H1 (cell line): ENCODE results near the gene NKD2. TPM values are rescaled to one million over a fixed set of nuclear protein-coding genes. Genes with fewer than 3 reads are reported as not detected.

Experiments
- GABPA ChIP-seq: IDR thresholded peaks from 2 replicates; pipeline ENCODE4 v1.6.1; 2011; ENCODE audit warnings: mild to moderate bottlenecking, low read length, moderate library complexity, borderline replicate concordance; ENCODE audit not compliant: insufficient read depth
- POLR2AphosphoS5 ChIP-seq: IDR thresholded peaks from 2 replicates; pipeline ENCODE4 v1.6.1; 2011; ENCODE audit warnings: low read depth, low read length
- SIN3A ChIP-seq, 2 experiments: IDR thresholded peaks in 1 of 2; conservative IDR thresholded peaks in 1 of 2; 2 replicates each; pipeline ENCODE4 v1.6.1; 2011 to 2012; ENCODE audit warnings: low read length in 2 of 2, improper control_type of control experiment in 1 of 2, low read depth in 1 of 2, mild to moderate bottlenecking in 1 of 2
- polyA plus RNA-seq, 7 experiments: library from polyadenylated mRNA; depleted of rRNA in 3 of 7; stranded (reverse) in 5 of 7; unstranded in 2 of 7; fragments of >200 nt in 5 of 7; fragments of 200-250 nt in 2 of 7; gene quantifications; 1 replicate in 5 of 7; 2 replicates in 1 of 7; 4 replicates in 1 of 7; pipeline versions ENCODE4 v1.2.1 to v1.2.3, GENCODE V29; 2011 to 2013; ENCODE audit warnings: missing spikeins in 2 of 7, mixed read lengths in 2 of 7
- total RNA-seq: library from RNA; stranded (reverse); fragmentation: NEBNext Ultra II Directional; extraction: Animal tissue kit (Norgen Biotek cat#: 25700); gene quantifications from 2 replicates; pipeline ENCODE4 v1.2.1, GENCODE V29; 2021

NKD2 gene
- total and polyA plus RNA-seq, 2 of the 8 experiments (the other 6 are each of a cell fraction or from before 2014, with no cell fraction given), result 5.5 to 7.9 TPM

- TF ChIP-seq SIN3A (conservative IDR thresholded peaks at IDR 0.05 in 1 of 2, IDR thresholded peaks at IDR 0.05 in 1 of 2; ENCODE audit: low read depth in 1 of 2, low read length in 2 of 2) (no peak), GABPA (no peak), POLR2AphosphoS5 (no peak)
- TF ChIP-seq, all 59 proteins: peak for 0
These were observed 67.8 kb downstream of the NKD2 start (continued) for GRCh38 chr5:1076406-1076805.
